Measurements from ENCODE around the gene PRCC.
A peak's percentile ranks its signal among the peaks of the same experiment; 100 is the strongest.
"Not testable (repeated sequence)": the region's sequence is repeated elsewhere in the genome, so short reads cannot be mapped to it uniquely, and the experiment has no call there.

PRCC gene

GRCh38 chr1:156744344-156744743, 23.0 kb upstream of the PRCC start:
- no peak for DNase-seq (ENCODE audit: low read depth in 1 of 2, low spot score in 1 of 2)

- no peak for DNase-seq (ENCODE audit: low read depth in 1 of 2, low spot score in 1 of 2)
These were observed 22.4 kb upstream of the PRCC start for GRCh38 chr1:156744786-156745419.

- no peak for DNase-seq (ENCODE audit: low read depth in 1 of 2, low spot score in 1 of 2)
These were observed 21.5 kb upstream of the PRCC start for GRCh38 chr1:156745881-156746280.

- no peak for DNase-seq (ENCODE audit: low read depth in 1 of 2, low spot score in 1 of 2)
These were observed 21.0 kb upstream of the PRCC start for GRCh38 chr1:156746406-156746727.

- DNase-seq (ENCODE audit: low read depth in 1 of 2, low spot score in 1 of 2), result no peak
These were observed 20.4 kb upstream of the PRCC start for GRCh38 chr1:156746728-156747631.

GRCh38 chr1:156747742-156748669, 19.3 kb upstream of the PRCC start:
- DNase-seq (ENCODE audit: low read depth in 1 of 2, low spot score in 1 of 2), result no peak

- no peak for DNase-seq (ENCODE audit: low read depth in 1 of 2, low spot score in 1 of 2)
These were observed 18.5 kb upstream of the PRCC start for GRCh38 chr1:156748670-156749418.

GRCh38 chr1:156749419-156750118, 17.8 kb upstream of the PRCC start:
- no peak for DNase-seq (ENCODE audit: low read depth in 1 of 2, low spot score in 1 of 2)

- DNase-seq (ENCODE audit: low read depth in 1 of 2, low spot score in 1 of 2), result no peak
These were observed 17.1 kb upstream of the PRCC start for GRCh38 chr1:156750191-156750672.

- DNase-seq (ENCODE audit: low read depth in 1 of 2, low spot score in 1 of 2), result no peak
These were observed 16.5 kb upstream of the PRCC start for GRCh38 chr1:156750711-156751450.

- no peak for DNase-seq (ENCODE audit: low read depth in 1 of 2, low spot score in 1 of 2)
These were observed 15.9 kb upstream of the PRCC start, which contains the start of gene HDGF for GRCh38 chr1:156751451-156751756. HDGF (minus strand) TSS chr1:156751675; CDS start chr1:156751429, 246 bp downstream.

- DNase-seq (ENCODE audit: low read depth in 1 of 2, low spot score in 1 of 2), result peak; percentile 96 to 97
These were observed 15.4 kb upstream of the PRCC start for GRCh38 chr1:156751757-156752481.

GRCh38 chr1:156752843-156753482, 14.4 kb upstream of the PRCC start:
- no peak for DNase-seq (ENCODE audit: low read depth in 1 of 2, low spot score in 1 of 2)

GRCh38 chr1:156754219-156754618, 13.1 kb upstream of the PRCC start:
- no peak for DNase-seq (ENCODE audit: low read depth in 1 of 2, low spot score in 1 of 2)

GRCh38 chr1:156755527-156755950, 11.8 kb upstream of the PRCC start:
- DNase-seq (ENCODE audit: low read depth in 1 of 2, low spot score in 1 of 2), result no peak

GRCh38 chr1:156756355-156756754, 11.0 kb upstream of the PRCC start:
- no peak for DNase-seq (ENCODE audit: low read depth in 1 of 2, low spot score in 1 of 2)

GRCh38 chr1:156757572-156758253, 9.6 kb upstream of the PRCC start:
- DNase-seq (ENCODE audit: low read depth in 1 of 2, low spot score in 1 of 2), result not testable (repeated sequence)

All from activated T-helper 1 cell treated with anti-CD3 and anti-CD28 coated beads, Interleukin-2, amount 50 U/mL, for 16 hours (primary cell).